Measurements from ENCODE around the gene PITPNC1. TPM values are rescaled to one million over a fixed set of nuclear protein-coding genes. Genes with fewer than 3 reads are reported as not detected.

The PITPNC1 gene
- total RNA-seq, 1 experiment from 2014 or later: 23.1 TPM

GRCh38 chr17:67605256-67605912 is 228.3 kb downstream of the PITPNC1 start:
- Histone ChIP-seq H3K9me3 (ENCODE audit: low read length) (no peaks in the 10 kb centered on the region), H4K20me1 (ENCODE audit: low read length) (no peaks in the 10 kb centered on the region), H3K4me2 (ENCODE audit: low read length) (no peak overlapping the region), H2AFZ (ENCODE audit: low read length) (no peak overlapping the region), H3K27me3 (ENCODE audit: low read length) (no peaks in the 10 kb centered on the region), H3K9ac (ENCODE audit: low read length) (no peak overlapping the region), H3K27ac (ENCODE audit: low read length) (no peak overlapping the region), H3K4me3 (ENCODE audit: low read length) (no peak overlapping the region), H3K79me2 (ENCODE audit: low read length) (no peaks in the 10 kb centered on the region), H3K36me3 (ENCODE audit: low read depth, low read length) (no peaks in the 10 kb centered on the region), H3F3A (ENCODE audit: low read length, unreplicated experiment) (no peaks in the 10 kb centered on the region), H3K4me1 (ENCODE audit: insufficient read depth, low read length) (peaks cover 18% of the 10 kb centered on the region), H3K9me2 (replicated peaks; ENCODE audit: low read length) (no peaks in the 10 kb centered on the region)
- intact Hi-C loops (cut with micrococcal nuclease): no loop called here
- POLR2A ChIA-PET (ENCODE audit: unreplicated experiment): no interaction called here
- DNase-seq (no peak), ATAC-seq (no peak)
- BruUV-seq (replicated peaks): no TSS peak
- CTCF ChIA-PET: interaction anchor here (0.6 kb wide), 1 partner anchor 241 kb away, joined by 8 read pairs; no protein-coding TSS in a partner anchor
- TF ChIP-seq EZH2 (IDR thresholded peaks at IDR 0.05; ENCODE audit: low read length, unreplicated experiment): no peak
- TF ChIP-seq CTCF (conservative IDR thresholded peaks at IDR 0.05; ENCODE audit: low read depth, low read length): no peak
- TF ChIP-seq EZH2phosphoT487 (IDR thresholded peaks at IDR 0.05; ENCODE audit: borderline replicate concordance, low read length): no peak

- BruUV-seq (replicated peaks): no TSS peak
These were observed 229.4 kb downstream of the PITPNC1 start for GRCh38 chr17:67606471-67606870.

More at GRCh38 chr17:67606471-67606870, 229.4 kb downstream of the PITPNC1 start:
- CTCF ChIA-PET: no interaction called here
- H3K27me3 ChIP-seq (ENCODE audit: low read length): no peaks in the 10 kb centered on the region
- no peak overlapping the region for H3K4me2 ChIP-seq (ENCODE audit: low read length)
- H3K9me3 ChIP-seq (ENCODE audit: low read length): no peaks in the 10 kb centered on the region
- H3F3A ChIP-seq (ENCODE audit: low read length, unreplicated experiment): no peaks in the 10 kb centered on the region
- peaks cover 18% of the 10 kb centered on the region for H3K4me1 ChIP-seq (ENCODE audit: insufficient read depth, low read length)
- H3K79me2 ChIP-seq (ENCODE audit: low read length): no peaks in the 10 kb centered on the region
- no peaks in the 10 kb centered on the region for H3K9me2 ChIP-seq (replicated peaks; ENCODE audit: low read length)
- H3K36me3 ChIP-seq (ENCODE audit: low read depth, low read length): no peaks in the 10 kb centered on the region
- no peak overlapping the region for H3K9ac ChIP-seq (ENCODE audit: low read length)
- POLR2A ChIA-PET (ENCODE audit: unreplicated experiment): no interaction called here
- DNase-seq (peak; percentile 45), ATAC-seq (no peak)
- H3K27ac ChIP-seq (ENCODE audit: low read length): no peak overlapping the region
- intact Hi-C loops (cut with micrococcal nuclease): no loop called here
- no peak overlapping the region for H3K4me3 ChIP-seq (ENCODE audit: low read length)
- no peak overlapping the region for H2AFZ ChIP-seq (ENCODE audit: low read length)
- H4K20me1 ChIP-seq (ENCODE audit: low read length): no peaks in the 10 kb centered on the region
- TF ChIP-seq EZH2 (IDR thresholded peaks at IDR 0.05; ENCODE audit: low read length, unreplicated experiment) (no peak), EZH2phosphoT487 (IDR thresholded peaks at IDR 0.05; ENCODE audit: borderline replicate concordance, low read length) (no peak), CTCF (conservative IDR thresholded peaks at IDR 0.05; ENCODE audit: low read depth, low read length) (no peak)

Data from PC-3 (cell line).